Neural progenitor cell (in vitro differentiated cells): ENCODE data around the gene AMT. TPM values are rescaled to one million over a fixed set of nuclear protein-coding genes. Genes with fewer than 3 reads are reported as not detected.
"Not testable (repeated sequence)": the region's sequence is repeated elsewhere in the genome, so short reads cannot be mapped to it uniquely, and the experiment has no call there.

ENCODE experiments used
- DNase-seq: peaks from one replicate; pipeline ENCODE4 v3.0.0-alpha.2; 2016; ENCODE audit warnings: low spot score
- H2AFZ ChIP-seq: fragments of 200-600 bp; sonication (generic); replicated peaks from 2 replicates; pipeline ENCODE4 v1.6.1; 2016; ENCODE audit warnings: antibody characterized with exemption
- H3F3A ChIP-seq: fragments of 200-600 bp; sonication (generic); 2 replicates; pipeline ENCODE4 v1.6.1; 2016; ENCODE audit warnings: antibody characterized with exemption, low read depth
- H3K27ac ChIP-seq: fragments of 200-600 bp; sonication (generic); 2 replicates; pipeline ENCODE4 v1.5.1; 2016; ENCODE audit warnings: mild to moderate bottlenecking
- H3K27me3 ChIP-seq: fragments of 200-600 bp; sonication (generic); 2 replicates; pipeline ENCODE4 v1.6.1; 2016; ENCODE audit warnings: mild to moderate bottlenecking, moderate library complexity
- H3K36me3 ChIP-seq: fragments of 200-600 bp; sonication (generic); 2 replicates; pipeline ENCODE4 v1.5.1; 2016
- H3K4me1 ChIP-seq: fragments of 200-600 bp; sonication (generic); 2 replicates; pipeline ENCODE4 v1.6.1; 2016; ENCODE audit warnings: mixed run types
- H3K4me2 ChIP-seq: fragments of 200-600 bp; sonication (generic); 2 replicates; pipeline ENCODE4 v1.6.1; 2016
- H3K4me3 ChIP-seq: fragments of 200-600 bp; sonication (generic); 2 replicates; pipeline ENCODE4 v1.5.1; 2016
- H3K79me2 ChIP-seq: fragments of 200-600 bp; sonication (generic); 2 replicates; pipeline ENCODE4 v1.6.1; 2016; ENCODE audit warnings: low read depth
- H3K9ac ChIP-seq: fragments of 200-600 bp; sonication (generic); 2 replicates; pipeline ENCODE4 v1.6.1; 2016
- H3K9me3 ChIP-seq: fragments of 200-600 bp; sonication (generic); 2 replicates; pipeline ENCODE4 v1.5.1; 2016; ENCODE audit warnings: low read depth
- H4K20me1 ChIP-seq: fragments of 200-600 bp; sonication (generic); 2 replicates; pipeline ENCODE4 v1.6.1; 2016; ENCODE audit warnings: low read depth
- H3K27ac Mint-ChIP-seq: 3 replicates; pipeline ENCODE4 v1.8.0; 2021; ENCODE audit warnings: mixed read lengths
- H3K27me3 Mint-ChIP-seq: 2 replicates; pipeline ENCODE4 v1.8.0; 2022; ENCODE audit warnings: low read depth, mild to moderate bottlenecking, inconsistent platforms, moderate library complexity, mixed read lengths; ENCODE audit not compliant: insufficient read depth
- H3K36me3 Mint-ChIP-seq: 3 replicates; pipeline ENCODE4 v1.8.0; 2021; ENCODE audit warnings: mixed read lengths
- H3K4me1 Mint-ChIP-seq: 3 replicates; pipeline ENCODE4 v1.8.0; 2021; ENCODE audit warnings: mixed read lengths
- H3K4me3 Mint-ChIP-seq: 3 replicates; pipeline ENCODE4 v1.8.0; 2021; ENCODE audit warnings: mild to moderate bottlenecking, moderate library complexity, mixed read lengths
- H3K9me3 Mint-ChIP-seq: 3 replicates; pipeline ENCODE4 v1.8.0; 2020; ENCODE audit warnings: mixed read lengths
- EZH2 ChIP-seq: fragments of 200-600 bp; sonication (generic); IDR thresholded peaks from 2 replicates; pipeline ENCODE4 v1.6.1; 2017; ENCODE audit warnings: antibody characterized with exemption, mild to moderate bottlenecking, moderate library complexity
- EZH2phosphoT487 ChIP-seq: fragments of 200-600 bp; sonication (generic); IDR thresholded peaks from 2 replicates; pipeline ENCODE4 v1.6.1; 2017; ENCODE audit warnings: antibody characterized with exemption
- total RNA-seq: library from RNA; depleted of rRNA; stranded (reverse); fragments of >200 nt; gene quantifications from 2 replicates; pipeline ENCODE4 v1.2.3, GENCODE V29; 2015; ENCODE audit warnings: low replicate concordance
- TF ChIP-seq, protein P1 (sequence below): fragments of 200-600 bp; sonication (generic); IDR thresholded peaks from 2 replicates; pipeline ENCODE4 v1.5.1; 2017; ENCODE audit warnings: antibody characterized with exemption, mild to moderate bottlenecking

The AMT gene
- total RNA-seq, 1 donor from 2014 or later = 35.4 TPM

DNA sequence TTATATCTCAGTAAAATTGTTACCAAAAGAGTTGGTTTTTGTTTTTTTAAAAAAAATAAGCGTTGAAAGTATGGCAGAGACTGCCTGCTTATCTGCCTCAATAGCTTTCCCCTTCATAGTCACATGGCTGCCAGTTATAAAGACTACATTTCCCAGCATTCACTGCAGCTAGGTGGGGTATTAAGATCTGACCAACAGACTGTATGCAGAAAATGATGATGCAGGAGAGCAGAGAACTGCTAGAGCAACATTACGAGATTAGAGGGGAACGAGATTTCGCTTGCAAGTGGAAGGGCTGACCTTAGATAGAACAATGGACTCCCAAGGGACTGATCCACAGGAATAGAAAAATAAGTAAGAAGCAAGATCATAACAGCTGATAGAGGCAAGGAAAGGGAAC is 24.8 kb downstream of the AMT start:
- DNase-seq = peak; percentile 33
- H4K20me1 ChIP-seq = peaks cover 84% of the 10 kb centered on the region
- no peak overlapping the region for H3K27ac Mint-ChIP-seq
- no peak overlapping the region for H3K4me3 ChIP-seq
- peaks cover 3% of the 10 kb centered on the region for H3F3A ChIP-seq
- H3K9me3 Mint-ChIP-seq = peaks cover 3% of the 10 kb centered on the region
- H3K36me3 ChIP-seq = no peaks in the 10 kb centered on the region
- H3K9ac ChIP-seq = no peak overlapping the region
- H3K79me2 ChIP-seq = peaks cover 100% of the 10 kb centered on the region
- peaks cover 16% of the 10 kb centered on the region for H3K4me1 Mint-ChIP-seq
- no peaks in the 10 kb centered on the region for H3K4me1 ChIP-seq
- no peak overlapping the region for H2AFZ ChIP-seq
- H3K4me2 ChIP-seq = no peak overlapping the region
- H3K27me3 Mint-ChIP-seq = peaks cover 2% of the 10 kb centered on the region
- no peak overlapping the region for H3K4me3 Mint-ChIP-seq
- no peak overlapping the region for H3K27ac ChIP-seq
- no peaks in the 10 kb centered on the region for H3K27me3 ChIP-seq
- H3K9me3 ChIP-seq = no peaks in the 10 kb centered on the region
- peaks cover 38% of the 10 kb centered on the region for H3K36me3 Mint-ChIP-seq
- no peak for TF ChIP-seq EZH2
- no peak for TF ChIP-seq EZH2phosphoT487
- TF ChIP-seq, protein P1, sequence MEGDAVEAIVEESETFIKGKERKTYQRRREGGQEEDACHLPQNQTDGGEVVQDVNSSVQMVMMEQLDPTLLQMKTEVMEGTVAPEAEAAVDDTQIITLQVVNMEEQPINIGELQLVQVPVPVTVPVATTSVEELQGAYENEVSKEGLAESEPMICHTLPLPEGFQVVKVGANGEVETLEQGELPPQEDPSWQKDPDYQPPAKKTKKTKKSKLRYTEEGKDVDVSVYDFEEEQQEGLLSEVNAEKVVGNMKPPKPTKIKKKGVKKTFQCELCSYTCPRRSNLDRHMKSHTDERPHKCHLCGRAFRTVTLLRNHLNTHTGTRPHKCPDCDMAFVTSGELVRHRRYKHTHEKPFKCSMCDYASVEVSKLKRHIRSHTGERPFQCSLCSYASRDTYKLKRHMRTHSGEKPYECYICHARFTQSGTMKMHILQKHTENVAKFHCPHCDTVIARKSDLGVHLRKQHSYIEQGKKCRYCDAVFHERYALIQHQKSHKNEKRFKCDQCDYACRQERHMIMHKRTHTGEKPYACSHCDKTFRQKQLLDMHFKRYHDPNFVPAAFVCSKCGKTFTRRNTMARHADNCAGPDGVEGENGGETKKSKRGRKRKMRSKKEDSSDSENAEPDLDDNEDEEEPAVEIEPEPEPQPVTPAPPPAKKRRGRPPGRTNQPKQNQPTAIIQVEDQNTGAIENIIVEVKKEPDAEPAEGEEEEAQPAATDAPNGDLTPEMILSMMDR = no peak

DNA sequence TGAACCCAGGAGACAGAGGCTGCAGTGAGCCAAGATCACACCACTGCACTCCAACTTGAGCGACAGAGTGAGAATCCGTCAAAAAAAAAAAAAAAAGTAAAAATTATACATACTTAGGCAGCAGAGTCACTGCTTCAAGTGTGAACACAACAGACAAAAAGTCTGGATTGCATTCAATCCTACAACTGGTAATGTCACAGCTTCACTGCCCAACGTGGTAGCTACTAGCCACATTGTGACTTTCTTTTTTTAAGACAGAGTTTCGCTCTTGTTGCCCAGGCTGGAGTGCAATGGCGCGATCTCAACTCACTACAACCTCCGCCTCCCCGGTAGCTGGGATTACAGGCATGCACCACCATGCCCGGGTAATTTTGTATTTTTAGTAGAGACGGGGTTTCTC is 31.0 kb downstream of the AMT start:
- H3K4me3 Mint-ChIP-seq, H3K36me3 ChIP-seq, H3F3A ChIP-seq, H3K27me3 Mint-ChIP-seq, H3K27ac ChIP-seq, DNase-seq, H3K27ac Mint-ChIP-seq, H3K9me3 ChIP-seq, H3K27me3 ChIP-seq, H2AFZ ChIP-seq, H3K4me3 ChIP-seq, H3K4me1 Mint-ChIP-seq, H3K9ac ChIP-seq, H3K4me2 ChIP-seq, H3K4me1 ChIP-seq, H3K9me3 Mint-ChIP-seq: not testable (repeated sequence)
- peaks cover 27% of the 10 kb centered on the region for H3K36me3 Mint-ChIP-seq
- peaks cover 88% of the 10 kb centered on the region for H4K20me1 ChIP-seq
- H3K79me2 ChIP-seq = peaks cover 100% of the 10 kb centered on the region

DNA sequence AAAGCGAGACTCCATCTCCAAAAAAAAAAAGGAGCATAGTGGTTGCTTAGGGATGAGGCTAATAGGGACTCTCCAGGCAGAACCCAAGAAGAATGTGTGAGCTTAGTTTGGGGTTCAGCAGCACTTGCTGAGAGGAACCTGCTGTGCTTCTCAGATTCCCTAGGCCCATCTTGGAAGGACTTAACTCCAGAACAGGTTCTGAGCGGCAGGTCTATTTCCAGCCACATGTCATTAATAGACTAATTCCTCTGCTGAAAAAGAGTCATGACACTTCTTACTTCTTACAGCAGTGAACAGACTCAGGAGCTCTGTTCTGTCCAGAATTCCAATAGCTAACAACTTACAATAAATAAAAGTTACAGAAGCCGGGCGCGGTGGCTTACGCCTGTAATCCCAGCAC is 33.0 kb downstream of the AMT start:
- no peak overlapping the region for H3K27ac Mint-ChIP-seq
- H4K20me1 ChIP-seq = peaks cover 90% of the 10 kb centered on the region
- H3F3A ChIP-seq = peaks cover 4% of the 10 kb centered on the region

DNA sequence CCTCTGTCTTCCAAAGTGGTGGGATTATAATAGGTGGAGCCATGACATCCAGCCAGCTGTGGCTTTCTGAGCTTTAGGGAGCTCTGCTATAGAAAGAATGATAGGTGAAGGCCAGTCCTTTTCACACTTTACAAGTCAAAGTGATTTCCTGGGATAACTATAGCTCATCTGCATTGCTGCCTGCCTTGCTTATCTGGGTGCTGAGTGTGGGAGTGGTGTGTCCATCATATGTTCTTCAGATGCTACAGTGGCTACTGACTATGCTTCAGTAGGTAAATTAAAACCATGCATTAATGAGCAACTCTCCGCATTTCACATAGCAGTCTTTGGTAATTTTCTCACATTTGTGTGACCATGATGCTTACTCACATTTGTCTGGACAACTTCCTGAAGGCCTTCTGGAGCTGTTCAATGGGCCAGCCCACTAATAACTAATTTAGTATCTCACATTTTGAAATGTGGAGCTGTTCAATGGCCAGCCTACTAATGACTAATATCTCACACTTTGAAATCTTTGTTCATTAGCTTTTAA is 33.9 kb downstream of the AMT start:
- Histone ChIP-seq H3K9me3 (no peaks in the 10 kb centered on the region), H3K27ac (no peak overlapping the region), H3K4me1 (no peaks in the 10 kb centered on the region), H3K36me3 (no peaks in the 10 kb centered on the region), H3K9ac (no peak overlapping the region), H2AFZ (no peak overlapping the region), H3K4me2 (no peak overlapping the region), H3F3A (peaks cover 4% of the 10 kb centered on the region), H3K4me3 (no peak overlapping the region), H3K79me2 (peaks cover 100% of the 10 kb centered on the region), H4K20me1 (peaks cover 92% of the 10 kb centered on the region), H3K27me3 (no peaks in the 10 kb centered on the region)
- TF ChIP-seq EZH2 (no peak), EZH2phosphoT487 (no peak)
- TF ChIP-seq, protein P1 = no peak
- no peak overlapping the region for H3K4me3 Mint-ChIP-seq
- H3K9me3 Mint-ChIP-seq = no peaks in the 10 kb centered on the region
- H3K36me3 Mint-ChIP-seq = peaks cover 18% of the 10 kb centered on the region
- no peak for DNase-seq
- peaks cover 3% of the 10 kb centered on the region for H3K27me3 Mint-ChIP-seq
- no peaks in the 10 kb centered on the region for H3K4me1 Mint-ChIP-seq
- H3K27ac Mint-ChIP-seq = no peak overlapping the region

More for the DNA sequence above, 33.0 kb downstream of the AMT start:
- Histone ChIP-seq H3K9ac (no peak overlapping the region), H3K27me3 (no peaks in the 10 kb centered on the region), H3K27ac (no peak overlapping the region), H3K4me3 (no peak overlapping the region), H3K4me1 (no peaks in the 10 kb centered on the region), H3K79me2 (peaks cover 100% of the 10 kb centered on the region), H2AFZ (no peak overlapping the region), H3K9me3 (no peaks in the 10 kb centered on the region), H3K4me2 (no peak overlapping the region), H3K36me3 (no peaks in the 10 kb centered on the region)
- peaks cover 16% of the 10 kb centered on the region for H3K36me3 Mint-ChIP-seq
- H3K9me3 Mint-ChIP-seq = no peaks in the 10 kb centered on the region
- H3K4me1 Mint-ChIP-seq = peaks cover 2% of the 10 kb centered on the region
- peaks cover 3% of the 10 kb centered on the region for H3K27me3 Mint-ChIP-seq
- no peak overlapping the region for H3K4me3 Mint-ChIP-seq
- DNase-seq = no peak
- no peak for TF ChIP-seq EZH2
- TF ChIP-seq, protein P1 = no peak
- no peak for TF ChIP-seq EZH2phosphoT487
